Endothelial cell of umbilical vein (primary cell): Measurements from ENCODE around the gene CACNA1F. TPM values are rescaled to one million over a fixed set of nuclear protein-coding genes. Genes with fewer than 3 reads are reported as not detected.

ENCODE experiments used
- BruUV-seq: library from RNA; stranded (reverse); fragments of 400-500 nt; replicated peaks from 2 replicates; lab custom pipeline; 2021; lab: Mats Ljungman, UMichigan
- CTCF ChIA-PET: fragments of 300-600, 350-600 bp; sonication (Branson Sonifier 250); formaldehyde crosslinking; loops from one replicate; lab custom pipeline; 2021; ENCODE audit warnings: antibody characterized with exemption, inconsistent platforms; lab: Charles Lee
- POLR2A ChIA-PET: fragments of 300-600, 350-600 bp; sonication (Branson Sonifier 250); formaldehyde crosslinking; loops from one replicate; lab custom pipeline; 2021; ENCODE audit warnings: antibody characterized with exemption, inconsistent platforms; lab: Charles Lee
- DNase-seq: peaks from one replicate; pipeline ENCODE4 v3.0.0-alpha.2; 2011; ENCODE audit warnings: low read depth, low spot score
- FAIRE-seq: peaks from 2 replicates; lab custom pipeline; 2011; peaks lifted over from hg19 to GRCh38; lab: Jason Lieb, UNC
- H2AFZ ChIP-seq: 2 replicates; pipeline ENCODE4 v1.6.0; 2012; ENCODE audit warnings: low read depth, low read length, control low read depth, inconsistent platforms
- H3K27ac ChIP-seq: 2 replicates; pipeline ENCODE4 v1.5.1; 2011; ENCODE audit warnings: low read depth, mild to moderate bottlenecking, control low read depth, low read length, moderate library complexity; ENCODE audit not compliant: insufficient read depth
- H3K27me3 ChIP-seq, 2 experiments: 2 replicates each; pipeline versions ENCODE4 v1.6.0 to v1.6.1; 2011; ENCODE audit warnings: low read length in 2 of 2, mixed read lengths in 1 of 2; ENCODE audit not compliant: control insufficient read depth in 2 of 2, insufficient read depth in 2 of 2
- H3K36me3 ChIP-seq, 2 experiments: 2 replicates in 1 of 2; 3 replicates in 1 of 2; pipeline ENCODE4 v1.5.1; 2011; ENCODE audit warnings: low read length in 2 of 2, mild to moderate bottlenecking in 1 of 2, moderate library complexity in 1 of 2; ENCODE audit not compliant: control insufficient read depth in 2 of 2, insufficient read depth in 2 of 2; ENCODE audit errors: extremely low read depth in 1 of 2
- H3K4me1 ChIP-seq: 3 replicates; pipeline ENCODE4 v1.5.1; 2011; ENCODE audit warnings: mild to moderate bottlenecking, low read length; ENCODE audit not compliant: control insufficient read depth, insufficient read depth; ENCODE audit errors: extremely low read depth
- H3K4me2 ChIP-seq: 2 replicates; pipeline ENCODE4 v1.6.1; 2011; ENCODE audit warnings: low read length, control low read depth, mixed read lengths; ENCODE audit not compliant: insufficient read depth
- H3K4me3 ChIP-seq, 3 experiments: fragments of 200-600 bp in 1 of 3; sonication (generic), shearing (Covaris generic) in 1 of 3; replicated peaks in 1 of 3; 2 replicates each; pipeline ENCODE4 v1.5.1; 2011 to 2016; ENCODE audit warnings: control low read depth in 3 of 3, low read length in 3 of 3, mild to moderate bottlenecking in 2 of 3, inconsistent platforms in 1 of 3, low read depth in 1 of 3, moderate library complexity in 1 of 3; ENCODE audit not compliant: insufficient read depth in 1 of 3
- H3K79me2 ChIP-seq: 2 replicates; pipeline ENCODE4 v1.6.0; 2012; ENCODE audit warnings: low read length, inconsistent platforms; ENCODE audit not compliant: control insufficient read depth, insufficient read depth
- H3K9ac ChIP-seq: replicated peaks from 2 replicates; pipeline ENCODE3; 2011; ENCODE audit warnings: low read length, control low read depth; ENCODE audit not compliant: insufficient read depth; ENCODE audit errors: extremely low read depth
- H3K9me1 ChIP-seq: replicated peaks from 3 replicates; pipeline ENCODE4 v1.6.0; 2011; ENCODE audit warnings: mild to moderate bottlenecking, low read length; ENCODE audit not compliant: control insufficient read depth, insufficient read depth; ENCODE audit errors: extremely low read depth
- H3K9me3 ChIP-seq: replicated peaks from 2 replicates; pipeline ENCODE4 v1.5.1; 2012; ENCODE audit warnings: low read length, inconsistent platforms; ENCODE audit not compliant: control insufficient read depth, insufficient read depth
- H4K20me1 ChIP-seq: replicated peaks from 2 replicates; pipeline ENCODE3; 2011; ENCODE audit warnings: mild to moderate bottlenecking, low read length; ENCODE audit not compliant: control insufficient read depth, insufficient read depth; ENCODE audit errors: extremely low read depth
- MYC ChIP-seq: IDR thresholded peaks from one replicate; pipeline ENCODE4 v1.6.1; 2011; ENCODE audit warnings: mild to moderate bottlenecking, low read depth, low read length
- dilution Hi-C: fragments of 300-500 bp; cut with MboI; formaldehyde crosslinking; loops from one replicate; pipeline ENCODE4 v1.15.0; 2019; ENCODE audit warnings: low sequenced_read_pairs; ENCODE audit not compliant: extremely low pct_ligation_motif_present
- intact Hi-C: fragments of 100-400 bp; cut with micrococcal nuclease; formaldehyde crosslinking; loops from one replicate; pipeline ENCODE4 v1.10.0; 2022
- polyA plus RNA-seq, 4 experiments: library from polyadenylated mRNA; depleted of rRNA in 3 of 4; stranded (reverse) in 3 of 4; unstranded in 1 of 4; fragments of >200 nt; gene quantifications; 2 replicates each; pipeline versions ENCODE4 v1.2.1 to v1.2.3, GENCODE V29; 2011 to 2012; ENCODE audit warnings: missing spikeins in 1 of 4
- total RNA-seq: library from RNA; stranded (reverse); gene quantifications from 2 replicates; pipeline ENCODE4 v1.2.3, GENCODE V29; 2021
- TF ChIP-seq, protein P1 (sequence below): IDR thresholded peaks from 2 replicates; pipeline ENCODE4 v1.6.1; 2011; ENCODE audit not compliant: insufficient read depth, insufficient read length
- TF ChIP-seq, protein P2 (sequence below), 2 donors: IDR thresholded peaks; 1 replicate in 1 of 2; 2 replicates in 1 of 2; pipeline ENCODE4 v1.5.1; 2011; ENCODE audit warnings: low read length in 2 of 2, mild to moderate bottlenecking in 2 of 2, moderate library complexity in 2 of 2, control low read depth in 1 of 2, inconsistent platforms in 1 of 2, low read depth in 1 of 2; ENCODE audit not compliant: insufficient read depth in 1 of 2; ENCODE audit errors: extremely low read depth in 1 of 2

Gene CACNA1F
- total and polyA plus RNA-seq, 2 donors (not counting 3 experiments of a cell fraction or from before 2014, with no cell fraction given), result not detected

- Histone ChIP-seq H3K9ac (peak overlapping the region; percentile 48), H3K9me1 (no peaks in the 10 kb centered on the region), H4K20me1 (no peaks in the 10 kb centered on the region), H3K36me3 (no peaks in the 10 kb centered on the region), H3K4me1 (no peaks in the 10 kb centered on the region), H3K4me2 (peak overlapping the region; percentile 60), H3K79me2 (peaks cover 17% of the 10 kb centered on the region), H2AFZ (peak overlapping the region; percentile 70), H3K27ac (peak overlapping the region; percentile 80), H3K9me3 (no peaks in the 10 kb centered on the region), H3K27me3 (no peaks in the 10 kb centered on the region), H3K4me3 (peak overlapping the region in 2 of 3 experiments; percentile 38 to 46)
- FAIRE-seq (no peak), DNase-seq (no peak)
- dilution Hi-C loops, result no loop called here
- intact Hi-C loops, result loop anchor here (1.0 to 10.0 kb wide), 4 partner anchors 77 to 1611 kb away; partner anchors contain the start of genes GPKOW, PQBP1, TIMM17B and UXT
- CTCF ChIA-PET, result interaction anchor here (2.0 kb wide), 1 partner anchor 76 kb away, joined by 12 read pairs; no protein-coding TSS in a partner anchor
- TF ChIP-seq, protein P1, sequence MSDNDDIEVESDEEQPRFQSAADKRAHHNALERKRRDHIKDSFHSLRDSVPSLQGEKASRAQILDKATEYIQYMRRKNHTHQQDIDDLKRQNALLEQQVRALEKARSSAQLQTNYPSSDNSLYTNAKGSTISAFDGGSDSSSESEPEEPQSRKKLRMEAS, result no peak
- TF ChIP-seq MYC, result no peak
- TF ChIP-seq, protein P2, sequence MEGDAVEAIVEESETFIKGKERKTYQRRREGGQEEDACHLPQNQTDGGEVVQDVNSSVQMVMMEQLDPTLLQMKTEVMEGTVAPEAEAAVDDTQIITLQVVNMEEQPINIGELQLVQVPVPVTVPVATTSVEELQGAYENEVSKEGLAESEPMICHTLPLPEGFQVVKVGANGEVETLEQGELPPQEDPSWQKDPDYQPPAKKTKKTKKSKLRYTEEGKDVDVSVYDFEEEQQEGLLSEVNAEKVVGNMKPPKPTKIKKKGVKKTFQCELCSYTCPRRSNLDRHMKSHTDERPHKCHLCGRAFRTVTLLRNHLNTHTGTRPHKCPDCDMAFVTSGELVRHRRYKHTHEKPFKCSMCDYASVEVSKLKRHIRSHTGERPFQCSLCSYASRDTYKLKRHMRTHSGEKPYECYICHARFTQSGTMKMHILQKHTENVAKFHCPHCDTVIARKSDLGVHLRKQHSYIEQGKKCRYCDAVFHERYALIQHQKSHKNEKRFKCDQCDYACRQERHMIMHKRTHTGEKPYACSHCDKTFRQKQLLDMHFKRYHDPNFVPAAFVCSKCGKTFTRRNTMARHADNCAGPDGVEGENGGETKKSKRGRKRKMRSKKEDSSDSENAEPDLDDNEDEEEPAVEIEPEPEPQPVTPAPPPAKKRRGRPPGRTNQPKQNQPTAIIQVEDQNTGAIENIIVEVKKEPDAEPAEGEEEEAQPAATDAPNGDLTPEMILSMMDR (IDR thresholded peaks at IDR 0.05; ENCODE audit: extremely low read depth in 1 of 2, insufficient read depth in 1 of 2, low read depth in 1 of 2, low read length in 2 of 2), result no peak
- POLR2A ChIA-PET, result interaction anchor here (0.7 to 0.9 kb wide), 2 partner anchors 33 to 78 kb away, joined by 5 to 6 read pairs; partner anchors contain the start of gene CCDC22
- TSS peak; percentile 73 for BruUV-seq
Measured at GRCh38 chrX:49268702-49269009, 35.5 kb upstream of the CACNA1F start.
